Psoas muscle (tissue), 8 donors: ENCODE data around the gene TMOD1. TPM values are rescaled to one million over a fixed set of nuclear protein-coding genes. Genes with fewer than 3 reads are reported as not detected.

ENCODE experiments used
- ATAC-seq, 4 donors: fragments of 200-7000 bp; cut with Tn5 transposase; one replicate each; pipeline ENCODE4 v1.9.1; 2020; ENCODE audit warnings: moderate library complexity in 3 of 4, mild to moderate bottlenecking in 2 of 4
- DNase-seq, 2 donors: peaks; one replicate each; pipeline ENCODE4 v3.0.0-alpha.2; 2020
- H3K27ac ChIP-seq: fragments of 200-600 bp; one replicate; pipeline ENCODE4 v1.8.0; 2022
- H3K27me3 ChIP-seq, 3 donors: fragments of 200-600 bp in 1 of 3; one replicate each; pipeline versions ENCODE4 v1.6.1 to v1.8.0; 2013 to 2022; ENCODE audit warnings: low read length in 2 of 3, mild to moderate bottlenecking in 2 of 3, moderate library complexity in 1 of 3; ENCODE audit not compliant: insufficient read depth in 3 of 3
- H3K36me3 ChIP-seq, 2 donors: fragments of 200-600 bp in 1 of 2; one replicate each; pipeline versions ENCODE4 v1.6.1 to v1.8.0; 2013 to 2022; ENCODE audit warnings: low read depth in 1 of 2, mild to moderate bottlenecking in 1 of 2, moderate library complexity in 1 of 2; ENCODE audit not compliant: insufficient read depth in 1 of 2
- H3K4me1 ChIP-seq: fragments of 200-600 bp; one replicate; pipeline ENCODE4 v1.8.0; 2022
- H3K4me3 ChIP-seq: fragments of 200-600 bp; one replicate; pipeline ENCODE4 v1.8.0; 2022; ENCODE audit warnings: mild to moderate bottlenecking
- H3K9me3 ChIP-seq: fragments of 200-600 bp; one replicate; pipeline ENCODE4 v1.8.0; 2022
- WGBS, 3 donors: extraction: QIAGEN DNeasy Blood & Tissue Kit; methylation state at CpG; one replicate each; pipeline versions ENCODE4 v1.1.6 to v1.1.7; 2013; 5-methylcytosine and 5-hydroxymethylcytosine counted together
- intact Hi-C, 2 donors: fragments of 100-400 bp; cut with DNase I; formaldehyde crosslinking; loops; one replicate each; pipeline versions ENCODE4 v1.11.0 to v1.14.2; 2022
- polyA plus RNA-seq, 3 donors: library from polyadenylated mRNA; stranded (reverse); fragments of 200-250 nt; gene quantifications; one replicate each; pipeline ENCODE4 v1.2.3, GENCODE V29; 2013
- total RNA-seq, 4 donors: library from RNA; stranded (reverse); fragmentation: NEBNext Ultra II Directional in 2 of 4; extraction: Animal tissue kit (Norgen Biotek cat#: 25700) in 2 of 4; gene quantifications; one replicate each; pipeline versions ENCODE4 v1.2.1 to v1.2.4, GENCODE V29; 2021 to 2023
- TF ChIP-seq, protein P1 (sequence below): fragments of 200-600 bp; IDR thresholded peaks from one replicate; pipeline ENCODE4 v1.8.0; 2022; ENCODE audit warnings: antibody characterized with exemption
- donor health status: healthy with polysubstance abuse.
- donor health status: DM: no; HTN: no; CAD: no; lungs with moderate emphysema.
- donor health status: Bipolar disorder and iron deficiency.
- donor health status: healthy.
- donor health status: DM: yes; HTN: yes; CAD: no.
- donor health status: DM: no; HTN: no; CAD: no.
- donor health status: DM: no; HTN: no; CAD: no.
- donor health status: DM: yes; HTN: yes; CAD: no.

Gene TMOD1
- total and polyA plus RNA-seq, 7 donors, result 65.4 to 286 (median 156) TPM

- 30 to 47% (median 37%) methylated on average over 6 of the region's 6 CpGs for WGBS, 3 donors
- H3K27ac ChIP-seq, result peak overlapping the region; percentile 79
- H3K9me3 ChIP-seq, result no peaks in the 10 kb centered on the region
- peaks cover 48% of the 10 kb centered on the region for H3K4me1 ChIP-seq
- ATAC-seq (peak; percentile 90 to 93 (median 91)), DNase-seq (peak; percentile 81 to 94)
- TF ChIP-seq, protein P1, sequence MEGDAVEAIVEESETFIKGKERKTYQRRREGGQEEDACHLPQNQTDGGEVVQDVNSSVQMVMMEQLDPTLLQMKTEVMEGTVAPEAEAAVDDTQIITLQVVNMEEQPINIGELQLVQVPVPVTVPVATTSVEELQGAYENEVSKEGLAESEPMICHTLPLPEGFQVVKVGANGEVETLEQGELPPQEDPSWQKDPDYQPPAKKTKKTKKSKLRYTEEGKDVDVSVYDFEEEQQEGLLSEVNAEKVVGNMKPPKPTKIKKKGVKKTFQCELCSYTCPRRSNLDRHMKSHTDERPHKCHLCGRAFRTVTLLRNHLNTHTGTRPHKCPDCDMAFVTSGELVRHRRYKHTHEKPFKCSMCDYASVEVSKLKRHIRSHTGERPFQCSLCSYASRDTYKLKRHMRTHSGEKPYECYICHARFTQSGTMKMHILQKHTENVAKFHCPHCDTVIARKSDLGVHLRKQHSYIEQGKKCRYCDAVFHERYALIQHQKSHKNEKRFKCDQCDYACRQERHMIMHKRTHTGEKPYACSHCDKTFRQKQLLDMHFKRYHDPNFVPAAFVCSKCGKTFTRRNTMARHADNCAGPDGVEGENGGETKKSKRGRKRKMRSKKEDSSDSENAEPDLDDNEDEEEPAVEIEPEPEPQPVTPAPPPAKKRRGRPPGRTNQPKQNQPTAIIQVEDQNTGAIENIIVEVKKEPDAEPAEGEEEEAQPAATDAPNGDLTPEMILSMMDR, result no peak
- H3K4me3 ChIP-seq, result no peak overlapping the region
- no peaks in the 10 kb centered on the region for H3K27me3 ChIP-seq
- intact Hi-C loops, result no loop called here
- peaks cover 0 to 66% of the 10 kb centered on the region in 2 donors for H3K36me3 ChIP-seq
These were observed 69.4 kb downstream of the TMOD1 start for GRCh38 chr9:97570899-97571298.

- ATAC-seq (peak; percentile 14 to 54 (median 29)), DNase-seq (peak in 1 of 2 donors; percentile 51)
- H3K27ac ChIP-seq, result peak overlapping the region; percentile 79
- H3K27me3 ChIP-seq, result no peaks in the 10 kb centered on the region
- 35 to 60% (median 43%) methylated on average over 1 of the region's 1 CpG for WGBS, 3 donors
- H3K9me3 ChIP-seq, result no peaks in the 10 kb centered on the region
- peaks cover 45% of the 10 kb centered on the region for H3K4me1 ChIP-seq
- no peak overlapping the region for H3K4me3 ChIP-seq
- intact Hi-C loops, result no loop called here
- peaks cover 0 to 65% of the 10 kb centered on the region in 2 donors for H3K36me3 ChIP-seq
- TF ChIP-seq, protein P1, result no peak
These were observed 70.2 kb downstream of the TMOD1 start for GRCh38 chr9:97571664-97572063.

DNA sequence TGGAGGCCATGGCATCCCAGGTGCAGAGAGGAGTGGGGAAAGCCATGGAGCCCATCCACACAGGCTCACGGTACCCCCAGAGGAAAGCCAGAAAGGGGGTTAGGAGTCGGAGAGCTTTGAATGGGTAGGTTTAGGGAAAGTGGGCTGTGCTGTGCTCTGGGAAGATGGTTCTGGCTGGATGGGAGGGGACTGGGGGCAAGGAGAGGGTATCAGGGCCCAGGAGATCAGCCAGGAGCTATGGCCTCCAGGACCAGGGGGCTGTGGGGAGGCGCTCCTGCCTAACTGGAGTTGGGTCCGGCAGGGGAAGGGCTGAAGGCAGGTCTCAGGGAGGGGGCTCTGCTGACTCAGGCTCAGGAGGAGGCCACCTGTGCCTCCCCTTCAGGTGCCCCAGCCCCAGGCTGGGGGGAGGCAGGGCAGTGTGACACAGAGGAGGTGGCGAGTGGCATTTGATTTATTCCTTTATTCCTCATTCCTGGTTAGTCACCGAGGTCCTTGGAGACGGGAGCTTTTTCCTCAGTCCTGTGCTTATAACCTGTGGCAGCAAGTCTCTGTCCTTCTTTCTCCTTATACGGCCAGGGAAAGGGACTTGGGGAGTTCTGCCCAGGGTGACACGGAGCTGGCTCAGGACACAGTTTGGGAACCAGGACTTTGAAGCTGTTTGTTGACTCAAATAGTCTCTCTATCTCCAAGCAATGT lies 70.9 kb downstream of the TMOD1 start:
- H3K27ac ChIP-seq, result peak overlapping the region; percentile 79
- DNase-seq (peak in 1 of 2 donors; percentile 30), ATAC-seq (no peak)
- no peak overlapping the region for H3K4me3 ChIP-seq
- intact Hi-C loops, result no loop called here
- H3K27me3 ChIP-seq, result no peaks in the 10 kb centered on the region
- H3K4me1 ChIP-seq, result peaks cover 38% of the 10 kb centered on the region
- TF ChIP-seq, protein P1, result no peak
- no peaks in the 10 kb centered on the region for H3K9me3 ChIP-seq
- WGBS, 3 donors, result 75 to 83% (median 82%) methylated on average over 9 of the region's 9 CpGs
- H3K36me3 ChIP-seq, result peaks cover 0 to 58% of the 10 kb centered on the region in 2 donors

- no peak for DNase-seq
- Histone ChIP-seq H3K4me3 (no peak overlapping the region), H3K27me3 (no peaks in the 10 kb centered on the region), H3K36me3 (peaks cover 0 to 57% of the 10 kb centered on the region in 2 donors), H3K4me1 (peaks cover 32% of the 10 kb centered on the region), H3K27ac (peak overlapping the region; percentile 79), H3K9me3 (no peaks in the 10 kb centered on the region)
- intact Hi-C loops, result no loop called here
- WGBS, 3 donors, result 68 to 80% (median 69%) methylated on average over 6 of the region's 6 CpGs
- no peak for ATAC-seq
- TF ChIP-seq, protein P1, result no peak
These were observed 71.5 kb downstream of the TMOD1 start for GRCh38 chr9:97572892-97573365.
